HepG2 (cell line): Measurements from ENCODE around the gene STH. TPM values are rescaled to one million over a fixed set of nuclear protein-coding genes. Genes with fewer than 3 reads are reported as not detected.

Experiments used
- ARNTL ChIP-seq: sonication (generic); formaldehyde crosslinking; IDR thresholded peaks from 2 replicates; pipeline ENCODE4 v1.4.0; 2020; ENCODE audit warnings: mild to moderate bottlenecking, missing genetic modification reagents
- BHLHE40 ChIP-seq: IDR thresholded peaks from 2 replicates; pipeline ENCODE4 v1.6.1; 2011; ENCODE audit warnings: low read length, improper control_type of control experiment
- CENPX ChIP-seq: sonication (generic); formaldehyde crosslinking; IDR thresholded peaks from 2 replicates; pipeline ENCODE4 v1.9.0; 2021; ENCODE audit warnings: mild to moderate bottlenecking, missing genetic modification reagents, moderate library complexity
- ETS1 ChIP-seq: sonication (generic); formaldehyde crosslinking; IDR thresholded peaks from 2 replicates; pipeline ENCODE4 v1.4.0; 2020; ENCODE audit warnings: missing genetic modification reagents
- GABPA ChIP-seq, 2 experiments: IDR thresholded peaks; 2 replicates each; pipeline ENCODE4 v1.6.1; 2011 to 2016; ENCODE audit warnings: low read depth in 2 of 2, low read length in 1 of 2, missing biosample characterization in 1 of 2, missing genetic modification characterization in 1 of 2
- HCFC1 ChIP-seq: fragments of 150-350 bp; IDR thresholded peaks from 2 replicates; pipeline ENCODE4 v1.6.1; 2014; ENCODE audit warnings: low read depth, low read length
- MLXIP ChIP-seq: sonication (generic); formaldehyde crosslinking; IDR thresholded peaks from 2 replicates; pipeline ENCODE4 v1.9.0; 2021; ENCODE audit warnings: missing genetic modification reagents, borderline replicate concordance
- MTA1 ChIP-seq: sonication (generic); formaldehyde crosslinking; IDR thresholded peaks from 2 replicates; pipeline ENCODE4 v1.4.0; 2020; ENCODE audit warnings: missing genetic modification reagents, mild to moderate bottlenecking, borderline replicate concordance
- PHB2 ChIP-seq: fragments of 450-650 bp; IDR thresholded peaks from 2 replicates; pipeline ENCODE4 v1.6.1; 2018; ENCODE audit not compliant: partially characterized antibody
- SALL1 ChIP-seq: sonication (generic); formaldehyde crosslinking; IDR thresholded peaks from 2 replicates; pipeline ENCODE4 v1.8.0; 2022; ENCODE audit warnings: mild to moderate bottlenecking, missing genetic modification reagents
- TBL1XR1 ChIP-seq: fragments of 150-350 bp; IDR thresholded peaks from 2 replicates; pipeline ENCODE4 v1.6.1; 2014; ENCODE audit warnings: borderline replicate concordance, low read length; ENCODE audit not compliant: partially characterized antibody
- ZBTB10 ChIP-seq: sonication (generic); formaldehyde crosslinking; IDR thresholded peaks from 2 replicates; pipeline ENCODE4 v1.4.0; 2020; ENCODE audit warnings: missing genetic modification reagents, borderline replicate concordance
- ZNF432 ChIP-seq: sonication (generic); formaldehyde crosslinking; IDR thresholded peaks from 2 replicates; pipeline ENCODE4 v1.5.0; 2020; ENCODE audit warnings: missing genetic modification reagents, mild to moderate bottlenecking, borderline replicate concordance
- ZNF550 ChIP-seq: sonication (generic); formaldehyde crosslinking; IDR thresholded peaks from 2 replicates; pipeline ENCODE4 v1.4.0; 2020; ENCODE audit warnings: mild to moderate bottlenecking, missing genetic modification reagents, borderline replicate concordance
- polyA plus RNA-seq, 8 experiments: library from polyadenylated mRNA; depleted of rRNA in 3 of 8; stranded (reverse) in 7 of 8; unstranded in 1 of 8; fragments of >200 nt; fragmentation: Illumina TruSeq in 4 of 8; extraction: Trizol in 4 of 8; gene quantifications; 2 replicates each; pipeline versions ENCODE4 v1.2.1 to v1.2.3, GENCODE V29; 2011 to 2016; ENCODE audit warnings: low read depth in 4 of 8, missing spikeins in 1 of 8, mixed read lengths in 1 of 8; ENCODE audit not compliant: insufficient read depth in 1 of 8
- total RNA-seq, 5 experiments: library from RNA; depleted of rRNA; stranded (reverse); fragments of >200 nt; fragmentation: Illumina TruSeq; extraction: Trizol; gene quantifications; 2 replicates each; pipeline ENCODE4 v1.2.3, GENCODE V29; 2016; ENCODE audit warnings: low read depth in 1 of 5
- TF ChIP-seq, protein P1 (sequence below): sonication (generic); formaldehyde crosslinking; IDR thresholded peaks from 2 replicates; pipeline ENCODE4 v1.8.0; 2022; ENCODE audit warnings: mild to moderate bottlenecking, missing genetic modification reagents
- TF ChIP-seq, protein P2 (sequence below): IDR thresholded peaks from 2 replicates; pipeline ENCODE4 v1.6.1; 2016; ENCODE audit warnings: control low read depth
- TF ChIP-seq, protein P3 (sequence below): sonication (generic); formaldehyde crosslinking; IDR thresholded peaks from 2 replicates; pipeline ENCODE4 v1.4.0; 2020; ENCODE audit warnings: missing genetic modification reagents; ENCODE audit errors: not compliant biosample characterization

Gene STH
- total and polyA plus RNA-seq, 2 of the 13 experiments (the other 11 are each of a cell fraction or from before 2014, with no cell fraction given): not detected

GRCh38 chr17:46001390-46002310 lies 2.6 kb downstream of the STH start (continued):
- TF ChIP-seq ZBTB10 (CRISPR knock-in tag): no peak
- no peak for TF ChIP-seq PHB2
- TF ChIP-seq HCFC1: no peak
- no peak for TF ChIP-seq ZNF432
- 0 out of 2 replicates have a peak, but pooled peaks have one; percentile 17 for TF ChIP-seq ARNTL
- TF ChIP-seq SALL1 (CRISPR knock-in tag): peak; percentile 36; the same call in 1 of the 2 replicates
- no peak for TF ChIP-seq CENPX (CRISPR knock-in tag)
- TF ChIP-seq, protein P1, sequence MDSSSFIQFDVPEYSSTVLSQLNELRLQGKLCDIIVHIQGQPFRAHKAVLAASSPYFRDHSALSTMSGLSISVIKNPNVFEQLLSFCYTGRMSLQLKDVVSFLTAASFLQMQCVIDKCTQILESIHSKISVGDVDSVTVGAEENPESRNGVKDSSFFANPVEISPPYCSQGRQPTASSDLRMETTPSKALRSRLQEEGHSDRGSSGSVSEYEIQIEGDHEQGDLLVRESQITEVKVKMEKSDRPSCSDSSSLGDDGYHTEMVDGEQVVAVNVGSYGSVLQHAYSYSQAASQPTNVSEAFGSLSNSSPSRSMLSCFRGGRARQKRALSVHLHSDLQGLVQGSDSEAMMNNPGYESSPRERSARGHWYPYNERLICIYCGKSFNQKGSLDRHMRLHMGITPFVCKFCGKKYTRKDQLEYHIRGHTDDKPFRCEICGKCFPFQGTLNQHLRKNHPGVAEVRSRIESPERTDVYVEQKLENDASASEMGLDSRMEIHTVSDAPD (CRISPR knock-in tag): no peak
- no peak for TF ChIP-seq TBL1XR1
- no peak for TF ChIP-seq GABPA (IDR thresholded peaks at IDR 0.05; ENCODE audit: low read depth, low read length)
- TF ChIP-seq GABPA (CRISPR knock-in tag; IDR thresholded peaks at IDR 0.05; ENCODE audit: low read depth): no peak
- TF ChIP-seq MLXIP (CRISPR knock-in tag): no peak
- TF ChIP-seq ZNF550 (CRISPR knock-in tag): 0 out of 2 replicates have a peak, but pooled peaks have one; percentile 47
- TF ChIP-seq MTA1 (CRISPR knock-in tag): no peak
- no peak for TF ChIP-seq ETS1
- TF ChIP-seq BHLHE40: no peak
- TF ChIP-seq, protein P2, sequence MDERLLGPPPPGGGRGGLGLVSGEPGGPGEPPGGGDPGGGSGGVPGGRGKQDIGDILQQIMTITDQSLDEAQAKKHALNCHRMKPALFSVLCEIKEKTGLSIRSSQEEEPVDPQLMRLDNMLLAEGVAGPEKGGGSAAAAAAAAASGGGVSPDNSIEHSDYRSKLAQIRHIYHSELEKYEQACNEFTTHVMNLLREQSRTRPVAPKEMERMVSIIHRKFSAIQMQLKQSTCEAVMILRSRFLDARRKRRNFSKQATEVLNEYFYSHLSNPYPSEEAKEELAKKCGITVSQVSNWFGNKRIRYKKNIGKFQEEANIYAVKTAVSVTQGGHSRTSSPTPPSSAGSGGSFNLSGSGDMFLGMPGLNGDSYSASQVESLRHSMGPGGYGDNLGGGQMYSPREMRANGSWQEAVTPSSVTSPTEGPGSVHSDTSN: no peak
- TF ChIP-seq, protein P3, sequence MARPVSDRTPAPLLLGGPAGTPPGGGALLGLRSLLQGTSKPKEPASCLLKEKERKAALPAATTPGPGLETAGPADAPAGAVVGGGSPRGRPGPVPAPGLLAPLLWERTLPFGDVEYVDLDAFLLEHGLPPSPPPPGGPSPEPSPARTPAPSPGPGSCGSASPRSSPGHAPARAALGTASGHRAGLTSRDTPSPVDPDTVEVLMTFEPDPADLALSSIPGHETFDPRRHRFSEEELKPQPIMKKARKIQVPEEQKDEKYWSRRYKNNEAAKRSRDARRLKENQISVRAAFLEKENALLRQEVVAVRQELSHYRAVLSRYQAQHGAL: no peak
